Chondrocyte (in vitro differentiated cells): Measurements from ENCODE around the gene MEIS1. TPM values are rescaled to one million over a fixed set of nuclear protein-coding genes. Genes with fewer than 3 reads are reported as not detected.

Experiments
- DNase-seq: peaks from one replicate; pipeline ENCODE4 v3.0.0; 2021; ENCODE audit warnings: mixed read lengths, low spot score
- H3K27ac Mint-ChIP-seq: one replicate; pipeline ENCODE4 v1.8.0; 2021; ENCODE audit warnings: mild to moderate bottlenecking, moderate library complexity, mixed read lengths; ENCODE audit not compliant: unreplicated experiment
- H3K27me3 Mint-ChIP-seq: 2 replicates; pipeline ENCODE4 v1.8.0; 2021; ENCODE audit warnings: low read depth, mixed read lengths
- H3K36me3 Mint-ChIP-seq: 2 replicates; pipeline ENCODE4 v1.8.0; 2021; ENCODE audit warnings: low read depth, mixed read lengths
- H3K4me1 Mint-ChIP-seq: 2 replicates; pipeline ENCODE4 v1.8.0; 2021; ENCODE audit warnings: low read depth, mild to moderate bottlenecking, mixed read lengths
- H3K4me3 Mint-ChIP-seq: one replicate; pipeline ENCODE4 v1.8.0; 2021; ENCODE audit warnings: mild to moderate bottlenecking, moderate library complexity, mixed read lengths; ENCODE audit not compliant: unreplicated experiment
- H3K9me3 Mint-ChIP-seq: 2 replicates; pipeline ENCODE4 v1.8.0; 2021; ENCODE audit warnings: low read depth, mixed read lengths
- CTCF ChIP-seq: fragments of 200-600 bp; sonication (generic); IDR thresholded peaks from 2 replicates; pipeline ENCODE4 v1.5.0; 2021; ENCODE audit warnings: antibody characterized with exemption, mild to moderate bottlenecking, moderate library complexity
- total RNA-seq: library from RNA; stranded (reverse); gene quantifications from 3 replicates; pipeline ENCODE4 v1.2.1, GENCODE V29; 2021

Gene MEIS1
- total RNA-seq, 1 donor from 2014 or later, result 18.5 TPM

GRCh38 chr2:66405473-66405872 lies 29.5 kb upstream of the MEIS1 start:
- no peak for TF ChIP-seq CTCF
- no peaks in the 10 kb centered on the region for H3K36me3 Mint-ChIP-seq
- peaks cover 25% of the 10 kb centered on the region for H3K9me3 Mint-ChIP-seq
- no peak overlapping the region for H3K4me3 Mint-ChIP-seq
- no peak for DNase-seq
- no peak overlapping the region for H3K27ac Mint-ChIP-seq
- H3K27me3 Mint-ChIP-seq, result peaks cover 1% of the 10 kb centered on the region
- no peaks in the 10 kb centered on the region for H3K4me1 Mint-ChIP-seq

- H3K36me3 Mint-ChIP-seq, result no peaks in the 10 kb centered on the region
- no peak for DNase-seq
- H3K27ac Mint-ChIP-seq, result no peak overlapping the region
- peaks cover 3% of the 10 kb centered on the region for H3K27me3 Mint-ChIP-seq
- TF ChIP-seq CTCF, result no peak
- no peak overlapping the region for H3K4me3 Mint-ChIP-seq
- H3K9me3 Mint-ChIP-seq, result peaks cover 10% of the 10 kb centered on the region
- no peaks in the 10 kb centered on the region for H3K4me1 Mint-ChIP-seq
These were observed 26.0 kb upstream of the MEIS1 start for GRCh38 chr2:66408905-66409304.

GRCh38 chr2:66412874-66413273 lies 22.1 kb upstream of the MEIS1 start:
- H3K36me3 Mint-ChIP-seq, result no peaks in the 10 kb centered on the region
- H3K27ac Mint-ChIP-seq, result no peak overlapping the region
- no peak for TF ChIP-seq CTCF
- H3K9me3 Mint-ChIP-seq, result no peaks in the 10 kb centered on the region
- no peak overlapping the region for H3K4me3 Mint-ChIP-seq
- H3K4me1 Mint-ChIP-seq, result no peaks in the 10 kb centered on the region
- peaks cover 2% of the 10 kb centered on the region for H3K27me3 Mint-ChIP-seq
- DNase-seq, result no peak

- Mint-ChIP-seq H3K36me3 (no peaks in the 10 kb centered on the region), H3K9me3 (no peaks in the 10 kb centered on the region), H3K27ac (no peak overlapping the region), H3K4me1 (no peaks in the 10 kb centered on the region), H3K27me3 (peaks cover 4% of the 10 kb centered on the region), H3K4me3 (no peak overlapping the region)
- TF ChIP-seq CTCF, result no peak
- DNase-seq, result no peak
These were observed 20.0 kb upstream of the MEIS1 start for GRCh38 chr2:66414896-66415295.

GRCh38 chr2:66418381-66418780 lies 16.5 kb upstream of the MEIS1 start:
- no peak overlapping the region for H3K4me3 Mint-ChIP-seq
- TF ChIP-seq CTCF, result no peak
- no peak overlapping the region for H3K27ac Mint-ChIP-seq
- no peaks in the 10 kb centered on the region for H3K36me3 Mint-ChIP-seq
- H3K9me3 Mint-ChIP-seq, result no peaks in the 10 kb centered on the region
- no peak for DNase-seq
- peaks cover 26% of the 10 kb centered on the region for H3K27me3 Mint-ChIP-seq
- H3K4me1 Mint-ChIP-seq, result no peaks in the 10 kb centered on the region
